Activated naive CD4-positive, alpha-beta T cell treated with anti-CD3 and anti-CD28 coated beads, Interleukin-2, amount 50 U/mL, for 24 hours (primary cell): ENCODE results near the gene NOTUM.
"Not testable (repeated sequence)": the region's sequence is repeated elsewhere in the genome, so short reads cannot be mapped to it uniquely, and the experiment has no call there.

Experiments
- H3K27ac Mint-ChIP-seq: one replicate; pipeline ENCODE4 v1.8.0; 2021; ENCODE audit warnings: mild to moderate bottlenecking, mixed read lengths
- H3K27me3 Mint-ChIP-seq: one replicate; pipeline ENCODE4 v1.8.0; 2021; ENCODE audit warnings: mixed read lengths
- H3K36me3 Mint-ChIP-seq: one replicate; pipeline ENCODE4 v1.8.0; 2021; ENCODE audit warnings: mixed read lengths
- H3K4me1 Mint-ChIP-seq: one replicate; pipeline ENCODE4 v1.8.0; 2021; ENCODE audit warnings: mixed read lengths
- H3K4me3 Mint-ChIP-seq: one replicate; pipeline ENCODE4 v1.8.0; 2021; ENCODE audit warnings: mild to moderate bottlenecking, mixed read lengths
- H3K9me3 Mint-ChIP-seq: one replicate; pipeline ENCODE4 v1.8.0; 2021; ENCODE audit warnings: mixed read lengths

The NOTUM gene

GRCh38 chr17:81927653-81928543 lies 33.1 kb downstream of the NOTUM start, which contains the start of gene MAFG:
Gene MAFG (minus strand): TSS chr17:81927735. CDS start chr17:81923185, 4,550 bp downstream.
- Mint-ChIP-seq H3K27ac (peak within 1 kb of the TSS; percentile 87), H3K4me3 (peak within 1 kb of the TSS; percentile 91), H3K27me3 (peaks cover 3% of the 10 kb centered on the region), H3K4me1 (peaks cover 19% of the 10 kb centered on the region), H3K36me3 (no peaks in the 10 kb centered on the region), H3K9me3 (no peaks in the 10 kb centered on the region)

GRCh38 chr17:81927152-81927652 lies 33.8 kb downstream of the NOTUM start:
- no peaks in the 10 kb centered on the region for H3K36me3 Mint-ChIP-seq
- H3K27ac Mint-ChIP-seq: no peak overlapping the region
- H3K4me3 Mint-ChIP-seq: peak overlapping the region; percentile 74
- H3K4me1 Mint-ChIP-seq: peaks cover 19% of the 10 kb centered on the region
- no peaks in the 10 kb centered on the region for H3K9me3 Mint-ChIP-seq
- peaks cover 3% of the 10 kb centered on the region for H3K27me3 Mint-ChIP-seq

GRCh38 chr17:81926451-81927151 lies 34.4 kb downstream of the NOTUM start:
- Mint-ChIP-seq H3K36me3 (no peaks in the 10 kb centered on the region), H3K27ac (peak overlapping the region; percentile 87), H3K4me1 (peaks cover 19% of the 10 kb centered on the region)

DNA sequence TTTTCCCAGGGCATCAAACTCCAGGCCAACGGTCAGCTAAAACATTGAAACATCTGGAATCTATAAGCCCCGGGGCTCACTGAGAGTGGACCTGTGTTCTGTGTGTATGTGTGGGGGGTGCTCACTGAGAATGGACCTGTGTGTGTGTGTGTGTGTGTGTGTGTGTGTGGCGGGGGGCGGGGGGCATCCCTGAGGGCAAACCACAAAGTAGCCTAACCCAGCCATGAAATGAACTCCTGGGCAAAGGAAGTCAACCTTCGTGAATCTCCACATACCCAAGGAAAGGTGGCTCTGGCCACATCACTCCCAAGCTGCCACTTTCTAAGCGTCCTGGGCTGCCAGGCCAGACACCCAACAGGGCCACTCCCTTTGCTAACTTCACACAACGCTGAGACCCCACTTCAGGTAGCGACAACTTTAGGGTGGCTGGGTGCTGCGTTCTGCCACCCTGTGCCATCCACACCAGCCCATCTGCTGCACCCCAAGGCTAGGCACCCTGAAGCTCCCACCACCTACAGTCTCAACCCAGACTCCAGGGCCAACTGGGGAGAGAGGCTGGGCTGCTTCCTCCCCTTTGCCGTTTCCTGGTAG lies 35.0 kb downstream of the NOTUM start:
- Mint-ChIP-seq H3K36me3 (no peaks in the 10 kb centered on the region), H3K27ac (peak overlapping the region; percentile 87), H3K4me1 (peaks cover 19% of the 10 kb centered on the region), H3K4me3 (peak overlapping the region; percentile 91), H3K9me3 (no peaks in the 10 kb centered on the region), H3K27me3 (peaks cover 1% of the 10 kb centered on the region)

More at GRCh38 chr17:81926451-81927151, 34.4 kb downstream of the NOTUM start:
- peak overlapping the region; percentile 91 for H3K4me3 Mint-ChIP-seq
- H3K27me3 Mint-ChIP-seq: peaks cover 3% of the 10 kb centered on the region
- H3K9me3 Mint-ChIP-seq: no peaks in the 10 kb centered on the region

GRCh38 chr17:81924557-81925532 lies 36.1 kb downstream of the NOTUM start:
- Mint-ChIP-seq H3K9me3 (no peaks in the 10 kb centered on the region), H3K36me3 (no peaks in the 10 kb centered on the region), H3K4me3 (peak overlapping the region; percentile 91), H3K4me1 (peaks cover 19% of the 10 kb centered on the region), H3K27ac (peak overlapping the region; percentile 51), H3K27me3 (no peaks in the 10 kb centered on the region)

- peak overlapping the region; percentile 15 for H3K4me3 Mint-ChIP-seq
- peaks cover 27% of the 10 kb centered on the region for H3K4me1 Mint-ChIP-seq
- H3K27ac Mint-ChIP-seq: peak overlapping the region; percentile 81
- no peaks in the 10 kb centered on the region for H3K9me3 Mint-ChIP-seq
- H3K27me3 Mint-ChIP-seq: no peaks in the 10 kb centered on the region
- H3K36me3 Mint-ChIP-seq: no peaks in the 10 kb centered on the region
These were observed 37.4 kb downstream of the NOTUM start for GRCh38 chr17:81923302-81924260.

DNA sequence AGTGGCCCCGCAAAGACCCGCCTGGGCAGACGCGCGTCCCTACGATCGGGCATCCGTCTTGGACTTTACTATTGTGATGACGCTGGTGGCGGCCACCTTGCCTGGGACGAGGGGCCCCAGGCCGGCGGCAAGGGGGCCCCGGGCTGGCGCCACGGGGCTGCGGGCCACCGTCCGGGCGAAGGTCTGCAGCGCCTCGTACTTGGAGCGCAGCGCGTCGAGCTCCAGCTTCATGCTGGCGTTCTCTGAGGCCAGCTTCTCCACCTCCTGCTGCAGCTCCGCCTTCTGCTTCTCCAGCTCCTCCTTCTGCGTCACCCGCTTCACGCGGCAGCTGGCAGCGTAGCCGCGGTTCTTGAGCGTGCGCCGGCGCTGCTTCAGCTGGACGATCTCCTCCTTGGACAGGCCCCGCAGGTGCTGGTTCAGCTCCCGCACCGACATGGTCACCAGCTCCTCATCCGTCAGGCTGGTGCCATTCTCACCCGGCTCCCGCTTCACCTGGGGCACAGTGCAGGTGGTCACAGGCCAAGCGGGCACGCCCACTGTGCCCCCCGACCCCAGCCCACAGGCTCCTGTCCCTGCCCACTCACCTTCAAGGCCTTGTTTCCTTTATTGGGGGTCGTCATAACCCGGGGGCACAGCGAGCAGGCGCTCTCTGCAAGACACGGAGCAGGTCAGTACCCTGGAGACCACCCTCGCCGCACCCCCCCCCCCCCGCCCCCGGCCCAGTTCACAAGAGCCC lies 38.3 kb downstream of the NOTUM start:
- Mint-ChIP-seq H3K4me1 (peaks cover 32% of the 10 kb centered on the region), H3K36me3 (no peaks in the 10 kb centered on the region), H3K27ac (peak overlapping the region; percentile 55), H3K4me3 (no peak overlapping the region), H3K9me3 (no peaks in the 10 kb centered on the region), H3K27me3 (no peaks in the 10 kb centered on the region)

DNA sequence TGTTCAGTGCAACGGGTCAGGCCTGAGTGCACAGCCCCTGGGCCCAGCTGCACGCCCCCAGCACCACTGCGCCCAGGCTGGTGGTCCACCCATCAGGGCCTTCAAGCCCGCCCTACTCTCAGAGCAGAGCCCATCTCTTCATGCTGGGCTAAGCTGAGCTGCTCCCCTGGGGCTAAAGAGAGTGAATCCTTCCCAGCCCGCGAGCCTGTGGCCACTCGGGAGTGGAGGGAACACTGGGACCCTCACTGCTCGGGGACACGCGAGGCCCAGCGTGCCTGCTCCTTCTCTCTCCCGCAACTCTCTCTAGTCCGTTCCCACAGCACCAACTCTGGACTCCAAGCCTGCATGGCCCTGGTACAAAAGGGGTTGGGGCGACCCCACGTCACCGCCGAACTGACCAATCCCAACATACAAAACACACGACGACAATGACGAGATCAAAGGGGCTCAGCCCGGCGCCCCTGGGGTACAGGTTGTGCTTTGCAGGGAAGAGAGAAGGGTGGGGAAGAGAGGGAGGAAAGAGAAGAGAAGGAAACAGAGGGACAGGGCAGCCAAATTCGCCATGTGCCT lies 38.9 kb downstream of the NOTUM start:
- Mint-ChIP-seq H3K27ac (no peak overlapping the region), H3K9me3 (no peaks in the 10 kb centered on the region), H3K4me1 (peaks cover 35% of the 10 kb centered on the region), H3K4me3 (no peak overlapping the region), H3K27me3 (no peaks in the 10 kb centered on the region), H3K36me3 (no peaks in the 10 kb centered on the region)

DNA sequence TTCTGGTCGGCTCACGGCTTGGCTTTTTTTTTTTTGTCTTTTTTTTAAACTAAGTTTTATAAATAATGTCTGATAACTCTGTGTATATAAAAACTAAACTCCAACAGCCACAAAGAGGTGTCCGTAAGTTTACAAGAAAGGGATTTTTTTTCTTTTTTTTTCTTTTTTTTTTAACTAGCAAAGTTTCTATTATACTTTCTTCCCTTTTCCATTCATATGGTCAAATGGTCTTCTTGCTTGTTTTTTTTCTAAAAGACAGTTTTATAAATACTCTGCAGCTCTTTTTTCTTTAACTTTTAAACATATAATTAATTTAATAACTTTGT lies 39.5 kb downstream of the NOTUM start:
- Mint-ChIP-seq H3K4me1 (peaks cover 40% of the 10 kb centered on the region), H3K36me3 (no peaks in the 10 kb centered on the region), H3K9me3 (no peaks in the 10 kb centered on the region), H3K27ac (no peak overlapping the region), H3K4me3 (no peak overlapping the region), H3K27me3 (no peaks in the 10 kb centered on the region)

DNA sequence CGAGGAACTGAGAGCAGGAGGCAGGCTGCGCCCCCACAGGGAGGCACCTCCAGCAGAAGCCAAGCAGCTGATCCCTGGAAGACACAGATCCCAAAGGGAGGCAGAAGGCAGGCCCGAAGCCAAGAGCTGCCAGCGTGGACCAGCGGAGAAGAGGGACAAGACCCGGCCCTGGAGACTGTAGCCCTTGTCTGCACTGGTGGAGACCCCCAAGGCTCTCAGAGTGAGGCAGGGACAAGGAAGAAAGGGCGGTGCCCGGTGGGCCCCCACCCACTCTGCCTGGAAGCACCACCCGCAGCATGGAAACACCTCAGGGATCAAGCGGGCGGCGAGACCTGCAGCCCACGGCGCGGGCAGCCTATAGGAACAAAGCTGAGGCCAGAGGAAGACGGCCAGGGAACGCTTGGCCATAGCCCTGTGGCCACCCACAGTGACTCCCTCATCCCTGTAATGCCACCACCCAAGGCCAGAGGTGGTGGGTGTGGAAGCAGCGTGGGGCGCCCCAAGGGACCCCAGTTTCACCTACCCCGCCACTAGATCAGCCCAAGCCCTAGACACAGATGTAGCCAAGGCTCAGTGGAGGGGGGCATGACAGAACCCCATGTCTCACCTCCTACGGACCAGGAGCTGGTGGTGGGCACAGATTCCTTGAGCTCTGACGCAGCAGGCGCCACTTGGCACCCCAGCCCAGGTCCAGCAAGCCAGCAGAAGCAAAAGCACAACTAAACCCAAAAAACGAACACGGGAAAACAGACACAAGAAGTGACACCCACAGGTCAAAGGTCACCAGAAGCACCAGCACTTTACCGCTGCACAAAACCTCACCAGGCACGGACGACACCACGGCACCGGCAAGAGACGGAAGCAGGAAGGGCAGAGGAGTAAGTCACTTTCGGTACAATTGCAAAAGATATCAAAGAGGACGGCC lies 40.1 kb downstream of the NOTUM start:
- no peak overlapping the region for H3K27ac Mint-ChIP-seq
- H3K36me3 Mint-ChIP-seq: no peaks in the 10 kb centered on the region
- H3K27me3 Mint-ChIP-seq: no peaks in the 10 kb centered on the region
- H3K9me3 Mint-ChIP-seq: no peaks in the 10 kb centered on the region
- H3K4me1 Mint-ChIP-seq: peaks cover 39% of the 10 kb centered on the region
- H3K4me3 Mint-ChIP-seq: no peak overlapping the region

GRCh38 chr17:81918832-81919545 lies 42.0 kb downstream of the NOTUM start:
- no peaks in the 10 kb centered on the region for H3K36me3 Mint-ChIP-seq
- peaks cover 36% of the 10 kb centered on the region for H3K4me1 Mint-ChIP-seq
- H3K4me3 Mint-ChIP-seq: no peak overlapping the region
- H3K27me3 Mint-ChIP-seq: no peaks in the 10 kb centered on the region
- H3K27ac Mint-ChIP-seq: peak overlapping the region; percentile 18
- no peaks in the 10 kb centered on the region for H3K9me3 Mint-ChIP-seq

- not testable (repeated sequence) for H3K27me3 Mint-ChIP-seq, H3K9me3 Mint-ChIP-seq, H3K36me3 Mint-ChIP-seq
- peak overlapping the region; percentile 81 for H3K27ac Mint-ChIP-seq
- H3K4me1 Mint-ChIP-seq: peaks cover 36% of the 10 kb centered on the region
- H3K4me3 Mint-ChIP-seq: peak overlapping the region; percentile 86
These were observed 42.7 kb downstream of the NOTUM start for GRCh38 chr17:81918333-81918669.
